Adipose tissue (tissue), 3 donors: ENCODE data around the gene GINS3. TPM values are rescaled to one million over a fixed set of nuclear protein-coding genes. Genes with fewer than 3 reads are reported as not detected.

Source experiments
- H3K27ac ChIP-seq: one replicate; pipeline ENCODE4 v1.5.1; 2013; ENCODE audit warnings: low read depth, low read length
- WGBS, 3 donors: extraction: QIAGEN DNeasy Blood & Tissue Kit; methylation state at CpG; one replicate each; pipeline ENCODE4 v1.1.7; 2013; 5-methylcytosine and 5-hydroxymethylcytosine counted together
- polyA plus RNA-seq, 3 donors: library from polyadenylated mRNA; stranded (reverse); fragments of 200-250 nt; gene quantifications; one replicate each; pipeline ENCODE4 v1.2.3, GENCODE V29; 2013
- donor health status: healthy with polysubstance abuse.
- donor health status: Bipolar disorder and iron deficiency.
- donor health status: healthy.

The GINS3 gene
- polyA plus RNA-seq = 1 to 10 TPM; 2.2 to 6.6 (median 4.5) TPM

DNA sequence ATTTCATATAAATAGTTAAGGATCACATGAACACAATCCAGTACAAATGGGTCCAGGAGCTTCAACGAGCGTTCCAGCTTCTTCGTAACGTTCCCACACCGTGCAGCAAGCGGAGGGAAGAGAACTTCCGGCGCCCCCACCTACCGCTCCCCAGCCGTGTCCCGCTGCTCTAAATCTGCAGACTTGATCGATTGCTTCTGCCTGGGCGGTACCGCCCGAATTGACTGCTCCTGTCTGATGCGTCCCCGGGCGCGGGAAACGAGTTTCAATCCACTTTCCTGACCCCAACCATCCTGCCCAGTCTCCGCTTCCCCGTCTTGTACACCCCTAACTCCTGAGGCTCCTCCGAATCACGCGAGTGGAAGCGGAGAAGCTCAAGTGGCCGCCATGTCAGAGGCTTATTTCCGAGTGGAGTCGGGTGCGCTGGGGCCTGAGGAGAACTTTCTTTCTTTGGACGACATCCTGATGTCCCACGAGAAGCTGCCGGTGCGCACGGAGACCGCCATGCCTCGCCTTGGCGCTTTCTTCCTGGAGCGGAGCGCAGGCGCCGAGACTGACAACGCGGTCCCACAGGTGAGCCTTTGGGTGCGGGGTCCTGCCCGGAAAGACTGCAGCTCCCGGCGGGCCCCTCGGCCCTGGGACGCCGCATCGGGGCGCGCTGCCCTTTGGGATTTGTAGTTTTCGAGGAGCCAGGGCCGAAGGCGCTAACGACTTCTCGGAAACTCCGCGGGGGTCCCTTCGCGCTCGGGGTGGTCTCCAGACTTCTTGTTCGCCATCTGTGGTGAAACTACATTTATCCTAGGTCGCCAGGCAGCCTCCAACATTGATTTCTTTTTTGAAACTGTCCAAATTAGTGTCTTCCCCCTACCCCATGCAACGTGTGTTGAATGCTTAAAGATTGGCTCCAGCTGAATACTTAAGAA lies at the start of gene GINS3:
Gene GINS3, plus strand, starts transcription at position 257 of the 923 bp plus-strand sequence. Its CDS starts 131 bp downstream, at position 388.
- H3K27ac ChIP-seq = no peak within 1 kb of the TSS
- WGBS, 3 donors = 0 to 1% (median 0%) methylated on average over 67 of the region's 67 CpGs

DNA sequence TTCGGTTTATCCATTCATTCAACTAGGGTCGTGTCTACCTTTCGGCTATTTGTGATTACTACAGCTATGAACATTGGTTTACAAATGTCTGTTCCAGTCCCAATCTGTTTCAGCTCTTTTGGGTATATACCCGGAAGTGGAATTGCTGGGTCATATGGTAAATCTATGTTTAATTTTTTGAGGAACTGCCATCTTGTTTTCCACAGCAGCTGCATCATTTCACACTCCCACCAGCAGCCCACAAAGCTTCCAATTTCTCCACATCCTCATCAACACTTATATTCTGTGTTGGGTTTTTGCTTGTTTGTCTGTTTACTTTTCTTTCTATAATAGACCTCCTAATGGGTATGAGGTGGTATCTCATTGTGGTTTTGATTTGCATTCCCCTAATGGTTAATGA lies 48.7 kb upstream of the GINS3 start:
- WGBS, 3 donors = 82 to 85% (median 84%) methylated on average over 4 of the region's 4 CpGs
- H3K27ac ChIP-seq = no peak overlapping the region

DNA sequence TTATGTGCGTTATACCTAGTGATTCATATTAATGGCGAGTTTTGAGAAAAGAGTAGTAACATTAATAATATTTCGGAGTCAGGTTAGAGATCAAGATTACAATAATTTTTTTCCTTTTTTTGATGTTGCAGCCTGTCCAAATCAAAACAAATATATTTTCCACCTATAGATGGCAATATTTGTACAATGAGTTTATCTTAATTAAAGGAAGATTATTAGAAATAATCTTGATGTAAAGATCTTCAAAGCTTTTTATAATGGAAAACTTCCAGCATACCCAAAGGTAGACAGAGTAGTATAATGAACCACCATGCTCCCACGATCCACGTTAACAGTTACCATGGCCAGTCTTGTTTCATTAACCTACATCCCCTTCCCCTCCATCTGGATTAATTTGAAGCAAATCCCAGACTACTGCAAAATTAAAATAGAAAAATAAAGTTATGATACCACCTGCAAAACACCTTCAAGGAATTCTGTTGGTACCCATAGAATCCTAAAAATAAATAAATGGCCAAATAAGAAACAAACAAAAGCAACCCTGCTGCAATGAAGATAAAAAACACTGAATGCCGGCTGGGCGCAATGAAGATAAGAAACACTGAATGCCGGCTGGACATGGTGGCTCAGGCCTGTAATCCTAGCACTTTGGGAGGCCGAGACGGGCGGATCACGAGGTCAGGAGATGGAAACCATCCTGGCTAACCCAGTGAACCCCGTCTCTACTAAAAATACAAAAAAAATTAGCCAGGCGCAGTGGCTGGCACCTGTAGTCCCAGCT lies 46.5 kb upstream of the GINS3 start:
- H3K27ac ChIP-seq = no peak overlapping the region
- 73 to 82% (median 76%) methylated on average over 14 of the region's 14 CpGs for WGBS, 3 donors

GRCh38 chr16:58346831-58347371 lies 45.4 kb upstream of the GINS3 start:
- WGBS, 3 donors = 56 to 61% (median 61%) methylated on average over 5 of the region's 5 CpGs
- no peak overlapping the region for H3K27ac ChIP-seq

- 32 to 39% (median 36%) methylated on average over 3 of the region's 3 CpGs for WGBS, 3 donors
- no peak overlapping the region for H3K27ac ChIP-seq
These were observed 43.3 kb upstream of the GINS3 start for GRCh38 chr16:58348986-58349385.

- H3K27ac ChIP-seq = no peak overlapping the region
- 73 to 80% (median 78%) methylated on average over 8 of the region's 8 CpGs for WGBS, 3 donors
These were observed 39.6 kb upstream of the GINS3 start for GRCh38 chr16:58352690-58353089.

DNA sequence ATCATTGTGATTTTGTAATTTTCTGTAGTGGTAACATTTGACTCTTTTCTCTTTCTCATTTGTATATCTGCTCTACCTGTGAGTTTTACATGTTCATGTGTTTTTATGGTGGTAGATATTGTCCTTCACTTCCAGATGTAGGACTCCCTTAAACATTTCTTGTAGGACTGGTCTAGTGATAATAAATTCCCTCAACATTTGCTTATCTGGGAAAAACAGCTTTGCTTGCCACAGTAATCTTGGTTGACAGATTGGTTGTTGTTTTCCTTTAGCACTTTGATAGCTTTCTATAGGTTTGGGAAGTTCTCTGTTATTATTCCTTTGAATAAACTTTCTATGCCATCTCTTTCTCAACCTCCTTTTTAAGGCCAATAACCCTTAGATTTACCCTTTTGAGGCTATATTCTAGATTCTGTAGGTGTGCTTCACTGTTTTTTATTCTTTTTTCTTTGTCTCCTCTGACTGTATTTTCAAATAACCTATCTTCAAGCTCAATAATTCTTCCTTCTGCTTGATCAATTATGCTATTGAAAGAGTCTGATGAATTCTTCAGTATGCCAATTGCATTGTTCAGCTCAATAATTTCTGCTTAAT lies 32.1 kb upstream of the GINS3 start:
- H3K27ac ChIP-seq = no peak overlapping the region

- no peak overlapping the region for H3K27ac ChIP-seq
These were observed 30.5 kb upstream of the GINS3 start for GRCh38 chr16:58361726-58362125.

- WGBS, 3 donors = 84 to 89% (median 86%) methylated on average over 3 of the region's 3 CpGs
- no peak overlapping the region for H3K27ac ChIP-seq
These were observed 28.4 kb upstream of the GINS3 start for GRCh38 chr16:58363746-58364393.

GRCh38 chr16:58365623-58366022 lies 26.6 kb upstream of the GINS3 start:
- no peak overlapping the region for H3K27ac ChIP-seq
- WGBS, 3 donors = 65 to 72% (median 66%) methylated on average over 2 of the region's 2 CpGs

DNA sequence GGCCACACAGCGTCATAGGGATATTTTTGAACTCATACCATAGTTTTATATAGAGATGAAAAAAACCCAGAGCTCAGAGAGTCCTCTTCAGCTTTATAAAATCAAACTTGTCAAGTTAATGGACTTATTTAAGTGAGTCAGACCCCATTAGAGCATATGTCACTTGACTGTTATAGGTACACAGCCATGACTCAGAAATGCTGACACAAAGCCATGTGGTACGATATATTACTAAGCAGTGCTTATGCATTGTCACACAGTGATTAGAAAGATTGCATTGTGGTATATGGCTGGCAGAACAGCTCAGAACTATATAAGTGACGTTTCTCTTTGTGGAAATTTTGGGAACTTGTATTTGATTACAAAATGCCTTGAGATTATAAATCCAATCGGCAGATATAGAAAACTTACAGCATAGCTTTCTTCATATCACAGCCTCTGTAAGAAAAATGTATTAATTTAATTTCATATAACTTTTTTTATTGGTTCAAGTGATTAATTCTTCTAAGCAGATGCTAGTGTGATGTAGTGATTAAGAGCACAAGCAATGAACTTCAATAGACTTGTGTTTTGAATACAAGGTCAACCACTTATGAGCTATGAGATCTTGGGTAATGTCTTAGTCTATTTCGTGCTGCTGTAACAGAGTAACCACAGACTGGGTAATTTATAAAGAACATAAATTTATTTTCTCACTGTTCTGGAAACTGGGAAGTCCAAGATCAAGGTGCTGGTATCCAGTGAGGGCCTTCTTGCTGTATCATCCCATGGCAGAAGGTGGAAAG lies 25.8 kb upstream of the GINS3 start:
- WGBS, 3 donors = 64 to 73% (median 68%) methylated on average over 5 of the region's 5 CpGs
- H3K27ac ChIP-seq = no peak overlapping the region

- WGBS, 3 donors = 81 to 92% (median 84%) methylated on average over 2 of the region's 2 CpGs
- no peak overlapping the region for H3K27ac ChIP-seq
These were observed 25.0 kb upstream of the GINS3 start for GRCh38 chr16:58367252-58367651.

DNA sequence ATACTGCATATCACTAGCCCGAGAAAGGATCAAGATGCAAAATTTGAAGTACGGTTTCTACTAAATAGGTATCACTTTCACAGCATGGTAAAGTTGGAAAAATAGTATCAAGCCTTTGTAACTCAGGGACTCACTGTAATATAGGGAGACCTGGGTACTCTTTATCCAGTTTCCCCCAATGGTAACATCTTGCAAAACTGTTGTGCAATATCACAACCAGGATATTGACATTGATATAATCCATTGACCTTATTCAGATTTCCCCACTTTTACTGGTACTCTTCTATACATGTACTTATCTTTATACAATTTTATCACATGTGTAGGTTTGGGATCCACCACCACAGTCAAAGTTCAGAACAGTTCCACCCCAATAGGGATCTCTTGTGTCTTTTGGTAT lies 20.4 kb upstream of the GINS3 start:
- WGBS, 3 donors = 85 to 100% (median 90%) methylated on average over 2 of the region's 2 CpGs
- no peak overlapping the region for H3K27ac ChIP-seq

DNA sequence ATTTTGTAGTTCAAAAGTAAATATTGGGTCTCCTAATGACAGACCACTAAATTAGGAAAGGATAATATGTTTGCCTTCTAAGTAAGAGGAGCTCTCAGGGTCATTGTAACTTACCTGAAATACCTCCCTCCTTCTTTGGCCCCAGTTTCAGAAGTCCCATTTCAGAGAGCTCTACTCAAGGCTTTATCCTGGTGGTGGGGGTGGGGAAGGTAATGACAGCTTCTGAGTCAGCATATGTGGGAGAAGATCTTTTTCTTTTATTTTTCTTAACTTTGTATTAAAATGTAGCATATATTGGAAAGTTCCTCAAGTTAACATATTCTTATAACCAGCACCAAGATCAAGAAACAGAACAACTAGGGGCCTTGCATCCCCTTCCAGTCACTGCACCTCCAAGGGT lies 16.9 kb upstream of the GINS3 start:
- H3K27ac ChIP-seq = no peak overlapping the region

GRCh38 chr16:58377932-58378331 lies 14.3 kb upstream of the GINS3 start:
- H3K27ac ChIP-seq = no peak overlapping the region
- 55 to 70% (median 62%) methylated on average over 4 of the region's 4 CpGs for WGBS, 3 donors

- no peak overlapping the region for H3K27ac ChIP-seq
These were observed 13.9 kb upstream of the GINS3 start for GRCh38 chr16:58378401-58378800.

GRCh38 chr16:58379736-58380135 lies 12.5 kb upstream of the GINS3 start:
- H3K27ac ChIP-seq = no peak overlapping the region
- WGBS, 3 donors = 82 to 93% (median 92%) methylated on average over 4 of the region's 4 CpGs

DNA sequence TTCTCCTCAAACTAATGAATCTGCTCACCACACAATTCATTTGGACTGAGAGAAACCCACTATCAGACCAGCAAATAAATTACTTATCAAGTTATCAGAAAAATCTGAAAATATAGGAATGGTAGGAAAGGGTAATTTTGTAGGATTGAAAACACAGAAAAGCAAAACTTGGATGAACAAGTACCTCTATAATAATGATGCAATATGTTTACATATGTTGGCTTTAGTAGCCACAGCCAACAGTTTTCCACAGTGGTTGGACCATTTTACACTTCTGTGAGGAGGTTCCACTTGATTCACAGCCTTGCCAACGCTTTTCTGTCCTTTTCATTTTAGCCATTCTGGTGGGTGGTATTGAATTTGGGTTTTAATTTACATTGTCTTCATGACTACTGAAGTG lies 10.6 kb upstream of the GINS3 start:
- 76 to 89% (median 83%) methylated on average over 1 of the region's 1 CpG for WGBS, 3 donors
- no peak overlapping the region for H3K27ac ChIP-seq
